Activated CD8-positive, alpha-beta memory T cell treated with anti-CD3 and anti-CD28 coated beads, Interleukin-2, amount 50 U/mL, for 1 hour (primary cell): ENCODE measurements around the gene IL18.
"Not testable (repeated sequence)": the region's sequence is repeated elsewhere in the genome, so short reads cannot be mapped to it uniquely, and the experiment has no call there.

Source experiments
- DNase-seq: peaks from one replicate; pipeline ENCODE4 v3.0.0-alpha.2; 2020; ENCODE audit errors: extremely low read depth

Gene IL18

DNA sequence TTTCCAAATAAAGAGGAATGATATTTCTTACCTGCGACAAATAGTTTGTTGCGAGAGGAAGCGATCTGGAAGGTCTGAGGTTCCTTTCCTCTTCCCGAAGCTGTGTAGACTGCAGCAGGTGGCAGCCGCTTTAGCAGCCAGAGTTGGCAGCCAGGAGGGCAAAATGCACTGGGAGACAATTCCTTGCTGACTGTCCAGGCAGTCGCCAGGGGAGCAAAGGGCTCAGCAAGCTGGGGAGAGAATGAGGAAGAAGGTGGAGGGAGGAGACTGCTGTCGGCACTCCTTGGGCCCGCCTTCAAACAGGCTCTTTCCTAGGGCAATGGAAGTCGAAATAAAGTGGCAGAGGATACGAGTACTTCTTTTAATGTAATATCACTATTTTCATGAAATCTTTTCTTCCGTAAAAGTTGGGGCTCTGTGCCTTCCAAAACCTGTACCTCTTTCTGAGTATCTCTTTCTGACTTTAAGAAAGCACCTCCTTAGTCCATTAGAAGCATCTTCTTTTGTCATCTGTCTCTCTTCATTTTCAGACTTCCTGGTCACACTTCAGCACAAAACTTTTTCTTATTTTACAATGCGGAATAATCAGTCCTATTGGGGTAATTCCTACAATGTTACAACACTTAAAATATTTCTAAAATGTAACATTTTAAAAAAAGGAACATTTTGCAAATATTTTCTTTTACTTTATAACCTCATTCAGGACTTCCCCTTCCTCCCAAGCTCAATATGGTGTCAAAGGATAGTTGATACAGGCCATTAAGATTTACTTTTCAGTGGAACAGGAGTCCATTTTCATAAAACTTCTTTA is at the start of gene IL18:
IL18 (minus strand) TSS at position 220 of the 811 bp plus-strand sequence. CDS start 9,041 bp downstream, outside the sequence.
- no peak for DNase-seq

DNA sequence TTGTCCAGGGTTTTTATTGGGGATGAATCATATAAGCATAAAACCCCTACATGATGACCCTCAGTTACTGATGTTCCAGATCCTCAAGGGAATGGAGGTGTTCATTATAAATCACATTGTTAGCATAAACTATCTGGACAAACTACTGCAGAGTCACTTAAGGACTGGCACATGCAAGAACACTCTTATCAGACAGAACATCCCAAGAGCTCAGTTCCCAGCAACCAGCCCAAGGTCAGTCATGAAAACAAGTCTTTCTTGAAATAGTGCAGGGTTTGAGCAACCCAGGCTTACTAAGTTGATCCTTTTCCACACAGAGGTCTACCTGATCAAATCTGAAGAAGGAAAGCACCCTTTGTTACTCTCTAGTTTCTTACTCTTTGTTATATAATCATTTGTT is 48.8 kb upstream of the IL18 start:
- no peak for DNase-seq

GRCh38 chr11:112212290-112212689 is 48.4 kb upstream of the IL18 start:
- no peak for DNase-seq

GRCh38 chr11:112211536-112211935 is 47.6 kb upstream of the IL18 start:
- no peak for DNase-seq

GRCh38 chr11:112210890-112211289 is 47.0 kb upstream of the IL18 start:
- DNase-seq, result no peak

DNA sequence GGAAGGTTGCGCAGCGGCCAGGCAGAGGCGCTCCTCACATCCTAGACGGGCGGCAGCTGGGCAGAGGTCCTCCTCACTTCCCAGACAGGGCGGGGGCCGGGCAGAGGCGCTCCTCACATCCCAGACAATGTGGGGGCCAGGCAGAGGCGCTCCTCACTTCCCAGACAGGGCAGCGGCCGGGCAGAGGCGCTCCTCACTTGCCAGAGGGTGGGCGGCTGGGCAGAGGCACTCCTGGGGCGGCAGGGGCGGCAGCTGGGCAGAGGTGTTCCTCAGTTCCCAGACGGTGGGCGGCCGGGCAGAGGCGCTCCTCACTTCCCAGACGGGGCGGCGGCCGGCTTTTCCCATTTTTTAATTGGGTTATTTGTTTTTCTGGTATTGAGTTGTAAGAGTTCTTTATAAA is 42.2 kb upstream of the IL18 start:
- DNase-seq, result no peak

GRCh38 chr11:112200252-112200651 is 36.4 kb upstream of the IL18 start:
- no peak for DNase-seq

DNA sequence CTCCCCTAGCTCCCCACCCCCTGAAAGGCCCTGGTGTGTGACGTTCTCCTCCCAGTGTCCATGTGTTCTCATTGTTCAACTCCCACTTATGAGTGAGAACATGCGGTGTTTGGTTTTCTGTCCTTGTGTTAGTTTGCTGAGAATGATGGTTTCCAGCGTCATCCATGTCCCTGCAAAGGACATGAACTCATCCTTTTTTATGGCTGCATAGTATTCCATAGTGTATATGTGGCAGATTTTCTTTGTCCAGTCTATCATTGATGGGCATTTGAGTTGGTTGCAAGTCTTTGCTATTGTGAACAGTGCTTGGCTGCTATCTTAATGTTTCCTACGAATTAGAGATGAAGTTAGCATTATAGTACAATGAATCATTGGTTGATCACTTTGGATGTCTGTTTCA is 35.2 kb upstream of the IL18 start:
- DNase-seq, result not testable (repeated sequence)

- DNase-seq, result no peak
Observed at GRCh38 chr11:112196519-112197087, 32.7 kb upstream of the IL18 start.

DNA sequence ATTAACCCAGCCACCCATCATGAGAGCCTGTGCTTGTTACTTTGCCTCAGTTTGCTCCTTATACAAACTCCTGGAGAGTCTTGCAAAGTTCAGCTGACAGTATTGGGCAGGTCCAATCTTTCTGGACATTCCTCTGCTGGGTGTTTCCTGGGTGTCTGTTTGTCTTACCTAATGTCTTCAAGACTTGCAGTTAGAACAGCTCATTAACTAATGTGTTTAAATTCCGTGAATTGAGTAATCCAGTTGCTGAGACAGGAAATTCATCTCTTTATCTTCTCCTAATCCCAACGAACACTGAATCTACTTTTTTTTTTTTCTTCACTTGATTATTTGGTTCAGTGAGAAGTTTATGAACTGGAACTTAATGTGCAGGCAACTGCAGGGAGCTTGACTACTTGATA is 32.1 kb upstream of the IL18 start:
- DNase-seq, result no peak

GRCh38 chr11:112195113-112195512 is 31.2 kb upstream of the IL18 start:
- DNase-seq, result not testable (repeated sequence)

GRCh38 chr11:112186304-112186703 is 22.4 kb upstream of the IL18 start:
- DNase-seq, result no peak

DNA sequence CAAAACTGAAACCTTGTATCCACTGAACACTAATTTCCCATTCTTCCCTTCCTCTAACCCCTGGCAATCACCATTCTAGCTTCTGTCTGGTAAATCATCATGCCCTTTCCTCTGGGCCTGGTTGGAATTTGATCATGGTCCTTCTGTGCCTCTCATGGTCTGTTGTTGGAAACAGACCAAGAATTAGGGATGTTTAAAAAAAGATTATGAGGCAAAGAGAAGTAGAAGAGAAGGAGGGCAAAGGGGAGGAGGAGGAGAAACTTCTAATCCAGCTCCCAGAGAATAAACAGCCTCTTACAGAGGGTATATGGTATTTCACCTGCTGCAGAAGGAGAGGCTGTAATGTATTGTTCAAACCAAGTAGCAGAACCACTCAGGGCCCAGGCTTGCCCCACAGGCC is 22.0 kb upstream of the IL18 start:
- DNase-seq, result no peak

GRCh38 chr11:112182867-112183266 is 19.0 kb upstream of the IL18 start:
- DNase-seq, result no peak

GRCh38 chr11:112179601-112180000 is 15.7 kb upstream of the IL18 start:
- DNase-seq, result no peak

DNA sequence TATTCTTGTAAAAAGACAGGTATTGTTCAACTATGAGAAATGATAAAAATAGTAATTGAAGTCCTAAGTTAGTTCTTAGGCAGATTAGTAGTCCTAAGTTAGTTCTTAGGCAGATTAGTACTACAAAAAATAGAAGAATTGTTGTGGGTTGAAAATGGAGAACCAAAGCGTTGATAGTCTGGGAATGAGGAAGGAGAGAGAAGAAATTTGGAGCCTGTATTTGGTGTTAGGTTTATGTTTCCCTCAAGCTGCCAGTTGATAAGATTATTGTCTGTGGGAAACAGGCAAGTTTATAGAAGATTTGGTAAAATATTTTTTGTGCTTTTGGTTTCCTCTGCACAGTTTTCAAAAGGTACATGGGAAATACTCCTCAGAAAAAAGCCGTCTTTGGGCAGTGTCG is 15.0 kb upstream of the IL18 start:
- DNase-seq, result no peak

- DNase-seq, result no peak
Observed at GRCh38 chr11:112178428-112178827, 14.5 kb upstream of the IL18 start.

DNA sequence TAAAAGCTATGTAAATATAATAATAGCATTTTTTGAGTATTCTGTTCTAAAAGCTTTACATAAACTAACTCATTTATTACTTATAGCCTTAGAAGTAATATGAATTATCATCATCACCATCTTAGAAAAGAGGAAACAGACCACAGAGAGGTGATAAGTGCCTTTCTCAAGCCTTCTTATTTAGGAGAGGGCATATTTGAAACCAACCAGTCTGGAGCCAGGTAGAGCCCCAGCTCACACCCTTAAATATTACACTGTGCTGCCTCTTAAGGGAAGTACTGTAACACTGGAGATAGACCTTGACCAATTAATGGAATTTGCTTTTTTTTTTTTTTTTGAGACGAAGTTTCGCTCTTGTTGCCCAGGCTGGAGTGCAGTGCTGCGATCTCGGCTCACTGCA is 13.7 kb upstream of the IL18 start:
- no peak for DNase-seq

DNA sequence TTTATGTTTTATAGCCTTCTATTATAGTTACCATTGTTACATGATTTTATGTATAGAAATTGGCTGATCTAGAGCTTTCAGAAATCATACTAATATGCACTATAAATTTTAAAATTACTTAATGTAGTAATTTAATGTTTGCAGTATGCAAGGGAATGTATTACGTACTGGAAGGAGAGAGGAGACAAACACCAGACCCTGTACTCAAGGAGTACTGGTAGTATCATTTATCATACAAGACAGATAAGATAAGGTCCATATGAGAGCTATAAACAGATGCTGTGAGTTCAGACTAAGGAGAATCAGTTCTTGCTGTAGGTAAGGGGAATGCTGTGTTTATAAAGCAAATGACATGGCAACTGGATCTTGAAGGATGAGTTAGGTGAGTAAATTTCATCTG is 12.2 kb upstream of the IL18 start:
- no peak for DNase-seq

- no peak for DNase-seq
Observed at GRCh38 chr11:112175599-112175952, 11.7 kb upstream of the IL18 start.

DNA sequence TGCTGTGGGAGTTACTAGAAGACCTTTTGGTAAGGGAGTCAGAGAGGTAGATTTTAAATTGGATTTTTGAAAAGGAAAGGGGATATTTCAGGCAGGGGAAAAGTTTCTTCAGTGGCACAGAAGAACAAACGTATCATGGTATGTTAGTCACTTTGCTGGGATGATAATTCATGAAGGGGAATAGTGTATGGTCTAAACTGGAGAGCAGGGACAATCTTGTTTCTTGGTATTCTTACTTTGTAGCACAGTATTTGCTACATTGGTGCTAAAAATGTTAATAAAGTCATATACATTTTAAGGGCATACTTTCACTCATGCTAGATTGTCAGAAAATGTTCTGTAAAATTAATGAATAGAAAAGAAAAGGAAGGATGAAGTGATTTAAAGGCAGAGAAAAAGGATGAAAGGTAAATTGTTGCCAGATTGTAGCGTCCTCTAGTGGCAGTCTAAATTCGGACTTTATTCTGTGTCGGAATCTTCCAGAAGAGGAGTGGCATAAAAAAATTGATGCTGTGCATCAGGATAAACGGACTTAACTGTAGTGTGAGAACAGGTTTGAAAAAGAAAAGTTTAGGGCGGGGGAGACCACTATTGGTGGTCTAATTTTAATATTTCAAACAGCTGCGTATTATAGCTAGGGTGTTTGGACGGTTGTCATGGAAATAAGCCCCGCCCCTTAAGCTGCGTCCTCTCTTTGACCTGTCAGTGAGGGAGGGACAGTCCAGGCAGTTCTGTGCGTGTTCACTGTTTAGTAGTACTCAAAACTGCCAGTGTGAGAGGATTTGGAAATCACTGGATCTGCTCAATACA is 11.1 kb upstream of the IL18 start, which contains the start of gene BCO2:
BCO2 (plus strand) TSS at position 724 of the 810 bp plus-strand sequence. CDS start 90 bp downstream, outside the sequence.
- no peak for DNase-seq

DNA sequence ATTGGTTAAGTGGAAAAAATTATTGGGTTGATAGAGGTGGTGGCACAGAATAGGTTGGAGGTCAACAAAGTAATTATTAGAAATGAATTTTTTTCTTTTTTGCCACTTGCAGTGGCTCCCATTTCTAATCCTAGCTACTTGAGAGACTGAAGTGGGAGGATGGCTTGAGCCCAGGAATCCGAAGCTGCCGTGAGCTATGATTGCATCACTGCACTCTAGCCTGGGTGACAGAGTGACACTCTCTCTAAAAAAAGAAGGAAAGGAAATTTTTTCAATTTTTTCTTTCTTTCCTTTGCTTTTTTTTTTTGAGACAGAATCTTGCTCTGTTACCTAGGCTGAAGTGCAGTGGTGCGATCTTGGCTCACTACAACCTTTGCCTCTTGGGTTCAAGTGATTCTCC is 9.3 kb upstream of the IL18 start:
- no peak for DNase-seq
